Lower lobe of right lung (tissue), 2 donors: ENCODE data around the gene PLXNA1. TPM values are rescaled to one million over a fixed set of nuclear protein-coding genes. Genes with fewer than 3 reads are reported as not detected.

ENCODE experiments used
- ATAC-seq, 2 donors: fragments of 200-7000 bp; cut with Tn5 transposase; one replicate each; pipeline ENCODE4 v1.9.1; 2020 to 2022; ENCODE audit warnings: mild to moderate bottlenecking in 2 of 2, moderate library complexity in 2 of 2
- DNase-seq: peaks from one replicate; pipeline ENCODE4 v3.0.0-alpha.2; 2020
- H3K27ac ChIP-seq: fragments of 200-600 bp; one replicate; pipeline ENCODE4 v1.8.0; 2022
- H3K27me3 ChIP-seq: fragments of 200-600 bp; one replicate; pipeline ENCODE4 v1.8.0; 2022; ENCODE audit warnings: low read depth
- H3K36me3 ChIP-seq: fragments of 200-600 bp; one replicate; pipeline ENCODE4 v1.8.0; 2022; ENCODE audit warnings: mild to moderate bottlenecking
- H3K4me1 ChIP-seq: fragments of 200-600 bp; one replicate; pipeline ENCODE4 v1.8.0; 2022
- H3K4me3 ChIP-seq: fragments of 200-600 bp; one replicate; pipeline ENCODE4 v1.8.0; 2022; ENCODE audit warnings: mild to moderate bottlenecking
- H3K9me3 ChIP-seq: fragments of 200-600 bp; one replicate; pipeline ENCODE4 v1.8.0; 2022
- intact Hi-C: fragments of 100-400 bp; cut with DNase I; formaldehyde crosslinking; loops from one replicate; pipeline ENCODE4 v1.11.0; 2022
- total RNA-seq: library from RNA; stranded (reverse); fragmentation: NEBNext Ultra II Directional; extraction: Animal tissue kit (Norgen Biotek cat#: 25700); gene quantifications from one replicate; pipeline ENCODE4 v1.2.1, GENCODE V29; 2021
- TF ChIP-seq, protein P1 (sequence below): fragments of 200-600 bp; IDR thresholded peaks from one replicate; pipeline ENCODE4 v1.8.0; 2022; ENCODE audit warnings: antibody characterized with exemption, mild to moderate bottlenecking
- donor health status: DM: no; HTN: yes; CAD: no; lungs with severe emphysema.

Gene PLXNA1
- total RNA-seq, 1 donor from 2014 or later, result 48.1 TPM

DNA sequence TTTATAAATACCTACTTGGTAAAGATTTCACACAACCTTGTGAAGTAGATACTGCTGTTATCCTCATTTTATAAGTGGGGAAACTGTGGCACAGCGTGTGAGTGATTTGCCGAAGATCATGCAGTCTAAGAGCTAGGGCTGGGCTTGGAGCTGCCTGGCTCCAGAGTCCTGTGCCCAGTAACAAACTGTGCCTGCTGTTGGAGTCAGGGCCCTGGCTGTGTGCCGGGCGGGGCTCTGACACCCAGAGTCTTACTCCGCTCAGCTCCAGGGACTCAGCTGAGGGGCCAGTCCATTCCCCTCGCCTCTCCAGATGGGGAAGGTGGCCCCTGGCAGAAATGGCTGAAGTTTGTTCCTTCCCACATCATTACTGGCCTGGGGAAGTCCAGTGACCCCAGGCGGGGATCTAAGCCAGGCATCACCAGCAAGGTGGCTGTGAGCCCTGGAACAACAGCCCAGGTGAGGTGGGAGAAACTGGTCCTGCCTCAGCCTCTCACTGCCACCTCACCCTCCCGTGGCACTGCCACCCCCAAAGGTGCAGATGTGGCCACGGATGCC is 17.3 kb upstream of the PLXNA1 start:
- H3K4me3 ChIP-seq, result no peak overlapping the region
- H3K36me3 ChIP-seq, result no peaks in the 10 kb centered on the region
- peaks cover 15% of the 10 kb centered on the region for H3K4me1 ChIP-seq
- TF ChIP-seq, protein P1, sequence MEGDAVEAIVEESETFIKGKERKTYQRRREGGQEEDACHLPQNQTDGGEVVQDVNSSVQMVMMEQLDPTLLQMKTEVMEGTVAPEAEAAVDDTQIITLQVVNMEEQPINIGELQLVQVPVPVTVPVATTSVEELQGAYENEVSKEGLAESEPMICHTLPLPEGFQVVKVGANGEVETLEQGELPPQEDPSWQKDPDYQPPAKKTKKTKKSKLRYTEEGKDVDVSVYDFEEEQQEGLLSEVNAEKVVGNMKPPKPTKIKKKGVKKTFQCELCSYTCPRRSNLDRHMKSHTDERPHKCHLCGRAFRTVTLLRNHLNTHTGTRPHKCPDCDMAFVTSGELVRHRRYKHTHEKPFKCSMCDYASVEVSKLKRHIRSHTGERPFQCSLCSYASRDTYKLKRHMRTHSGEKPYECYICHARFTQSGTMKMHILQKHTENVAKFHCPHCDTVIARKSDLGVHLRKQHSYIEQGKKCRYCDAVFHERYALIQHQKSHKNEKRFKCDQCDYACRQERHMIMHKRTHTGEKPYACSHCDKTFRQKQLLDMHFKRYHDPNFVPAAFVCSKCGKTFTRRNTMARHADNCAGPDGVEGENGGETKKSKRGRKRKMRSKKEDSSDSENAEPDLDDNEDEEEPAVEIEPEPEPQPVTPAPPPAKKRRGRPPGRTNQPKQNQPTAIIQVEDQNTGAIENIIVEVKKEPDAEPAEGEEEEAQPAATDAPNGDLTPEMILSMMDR, result no peak
- H3K9me3 ChIP-seq, result no peaks in the 10 kb centered on the region
- intact Hi-C loops, result no loop called here
- H3K27me3 ChIP-seq, result no peaks in the 10 kb centered on the region
- DNase-seq (peak; percentile 30), ATAC-seq (no peak)
- no peak overlapping the region for H3K27ac ChIP-seq

DNA sequence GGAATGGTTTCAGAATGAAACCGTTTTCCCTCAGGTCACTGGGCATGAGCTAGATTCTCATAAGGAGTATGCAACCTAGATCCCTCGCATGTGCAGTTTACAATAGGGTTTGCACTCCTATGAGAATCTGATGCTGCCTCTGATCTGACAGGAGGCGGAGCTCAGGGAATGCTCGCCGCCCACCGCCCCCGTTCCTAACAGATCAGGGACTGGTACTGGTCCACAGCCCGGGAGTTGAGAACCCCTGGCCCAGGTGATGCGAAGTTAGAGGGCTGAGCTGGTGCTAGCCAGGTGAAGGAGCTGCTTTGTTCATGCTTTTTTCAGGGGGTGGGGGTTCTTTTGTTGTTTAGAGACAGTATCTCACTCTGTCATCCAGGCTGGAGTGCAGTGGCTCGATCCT is 15.5 kb upstream of the PLXNA1 start:
- DNase-seq, result peak; percentile 37
- no peak overlapping the region for H3K27ac ChIP-seq
- no peaks in the 10 kb centered on the region for H3K4me1 ChIP-seq
- ATAC-seq, result no peak
- no peaks in the 10 kb centered on the region for H3K27me3 ChIP-seq
- TF ChIP-seq, protein P1, result no peak
- intact Hi-C loops, result no loop called here
- no peaks in the 10 kb centered on the region for H3K36me3 ChIP-seq
- H3K9me3 ChIP-seq, result no peaks in the 10 kb centered on the region
- H3K4me3 ChIP-seq, result no peak overlapping the region

DNA sequence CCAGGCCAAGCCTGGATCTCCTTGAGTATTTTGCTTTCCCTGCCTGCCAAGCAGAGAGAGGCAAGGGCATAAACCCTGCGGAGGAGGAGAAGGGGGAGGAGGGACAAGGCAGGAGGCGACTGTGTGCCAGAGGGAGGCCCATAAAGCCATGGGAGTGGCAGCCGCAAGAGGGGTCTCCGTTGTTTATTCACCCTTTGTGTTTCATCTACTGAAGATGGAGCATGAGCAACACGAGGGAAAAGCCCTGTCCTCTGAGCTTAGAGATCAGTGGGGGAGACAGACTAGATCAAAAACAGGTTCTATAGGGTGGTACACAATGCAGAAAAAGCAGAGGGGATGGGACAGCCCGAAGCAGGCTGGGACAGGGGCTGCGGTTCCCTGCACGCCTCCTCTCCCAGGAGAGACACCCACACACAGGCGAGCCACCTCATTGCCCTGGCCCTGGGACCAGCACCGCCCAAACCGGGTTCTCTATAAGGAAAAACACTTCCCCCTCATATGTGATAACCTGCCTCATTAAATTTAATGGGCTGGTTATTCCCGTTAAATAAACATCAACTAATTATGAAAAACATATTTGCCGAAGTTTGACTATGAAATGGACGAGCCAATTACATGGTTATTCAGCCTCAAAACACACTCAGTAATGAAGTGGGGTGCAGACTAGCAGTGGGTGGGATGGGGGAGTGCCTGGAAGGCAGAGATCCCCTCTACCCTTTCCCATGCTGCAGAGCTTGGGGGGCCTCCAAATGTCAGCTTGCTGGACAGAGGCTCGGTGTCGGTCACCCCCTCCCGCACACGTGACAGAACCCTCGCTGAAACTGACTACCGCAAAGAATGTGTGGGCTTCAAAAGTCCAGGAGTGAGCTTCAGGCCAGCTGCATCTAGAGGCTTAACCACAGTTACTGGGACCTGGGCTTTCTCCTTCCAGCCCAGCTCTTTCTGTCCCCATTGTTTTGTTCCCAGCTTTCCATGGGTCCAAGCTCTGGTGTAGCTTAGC is 14.2 kb upstream of the PLXNA1 start:
- H3K36me3 ChIP-seq, result no peaks in the 10 kb centered on the region
- no peaks in the 10 kb centered on the region for H3K4me1 ChIP-seq
- H3K27ac ChIP-seq, result no peak overlapping the region
- TF ChIP-seq, protein P1, result no peak
- H3K4me3 ChIP-seq, result no peak overlapping the region
- H3K27me3 ChIP-seq, result no peaks in the 10 kb centered on the region
- no peaks in the 10 kb centered on the region for H3K9me3 ChIP-seq
- ATAC-seq, result no peak
- intact Hi-C loops, result no loop called here
- DNase-seq, result no peak

DNA sequence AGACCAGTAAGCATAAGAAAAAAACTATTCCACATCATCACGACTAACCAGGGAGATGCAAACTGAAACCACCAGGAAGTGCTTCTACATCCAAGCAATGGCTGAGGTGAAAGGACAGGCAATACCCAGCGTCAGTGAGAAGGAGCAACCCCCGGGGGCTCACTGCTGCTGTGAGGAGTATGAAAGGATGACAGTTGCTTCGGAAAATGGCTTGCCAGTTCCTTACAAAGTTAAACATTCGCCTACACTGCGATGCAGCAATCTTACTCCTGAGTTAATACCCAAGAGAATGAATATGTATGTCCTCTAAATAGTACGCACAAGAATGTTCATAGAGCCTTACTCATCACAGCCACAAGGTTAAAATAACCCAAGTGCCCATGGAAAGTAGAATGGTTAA is 13.3 kb upstream of the PLXNA1 start:
- H3K27me3 ChIP-seq, result no peaks in the 10 kb centered on the region
- TF ChIP-seq, protein P1, result no peak
- ATAC-seq (no peak), DNase-seq (no peak)
- intact Hi-C loops, result no loop called here
- H3K9me3 ChIP-seq, result peaks cover 4% of the 10 kb centered on the region
- H3K4me1 ChIP-seq, result no peaks in the 10 kb centered on the region
- no peaks in the 10 kb centered on the region for H3K36me3 ChIP-seq
- H3K4me3 ChIP-seq, result no peak overlapping the region
- H3K27ac ChIP-seq, result no peak overlapping the region

DNA sequence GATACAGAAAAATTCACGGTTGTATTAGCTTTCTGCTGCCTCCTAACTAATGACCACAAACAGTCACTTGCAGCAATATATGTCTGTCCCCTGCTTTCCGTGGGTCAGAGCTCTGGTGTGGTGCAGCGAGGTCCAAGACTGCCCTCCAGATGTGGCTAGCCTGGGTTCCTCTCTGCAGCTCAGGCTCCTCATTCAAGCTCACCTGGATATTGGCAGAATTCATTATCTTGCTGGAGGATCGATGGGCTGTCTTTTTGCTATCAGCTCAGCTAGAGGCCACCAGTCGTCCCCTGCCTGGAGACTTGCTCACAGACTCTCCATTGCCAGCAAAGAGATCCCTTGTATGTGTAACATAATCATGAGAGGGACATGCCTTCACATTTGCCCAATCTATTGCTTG is 12.8 kb upstream of the PLXNA1 start:
- Histone ChIP-seq H3K9me3 (peaks cover 8% of the 10 kb centered on the region), H3K27me3 (no peaks in the 10 kb centered on the region), H3K4me3 (no peak overlapping the region), H3K36me3 (no peaks in the 10 kb centered on the region), H3K27ac (no peak overlapping the region), H3K4me1 (no peaks in the 10 kb centered on the region)
- DNase-seq, result no peak
- no peak for ATAC-seq
- TF ChIP-seq, protein P1, result no peak
- intact Hi-C loops, result no loop called here
